ENCODE measurements around the gene KRT6B. TPM values are rescaled to one million over a fixed set of nuclear protein-coding genes. Genes with fewer than 3 reads are reported as not detected.
"Not testable (repeated sequence)": the region's sequence is repeated elsewhere in the genome, so short reads cannot be mapped to it uniquely, and the experiment has no call there.

Gene KRT6B
- not detected in 2 replicates for total RNA-seq (2014; rRNA removed; shearing (Covaris generic))

GRCh38 chr12:52452101-52452500 is at the start of gene KRT6B:
Gene KRT6B, minus strand, starts transcription at chr12:52452146. Its CDS starts 68 bp downstream, at chr12:52452078.
- DNase-seq (ENCODE audit: low spot score): no peak

- DNase-seq (ENCODE audit: low spot score): peak; percentile 55
Measured at GRCh38 chr12:52501490-52501889, 49.5 kb upstream of the KRT6B start.

GRCh38 chr12:52500574-52500973 is 48.6 kb upstream of the KRT6B start:
- not testable (repeated sequence) for DNase-seq (ENCODE audit: low spot score)

- no peak for DNase-seq (ENCODE audit: low spot score)
Measured at GRCh38 chr12:52499806-52500560, 48.0 kb upstream of the KRT6B start.

GRCh38 chr12:52498946-52499345 is 47.0 kb upstream of the KRT6B start:
- no peak for DNase-seq (ENCODE audit: low spot score)

- no peak for DNase-seq (ENCODE audit: low spot score)
Measured at GRCh38 chr12:52497975-52498374, 46.0 kb upstream of the KRT6B start.

GRCh38 chr12:52496590-52497071 is 44.7 kb upstream of the KRT6B start:
- peak; percentile 18 for DNase-seq (ENCODE audit: low spot score)

- no peak for DNase-seq (ENCODE audit: low spot score)
Measured at GRCh38 chr12:52496054-52496453, 44.1 kb upstream of the KRT6B start.

GRCh38 chr12:52495389-52495788 is 43.4 kb upstream of the KRT6B start:
- DNase-seq (ENCODE audit: low spot score): no peak

- DNase-seq (ENCODE audit: low spot score): peak; percentile 20
Measured at GRCh38 chr12:52494518-52494917, 42.6 kb upstream of the KRT6B start.

GRCh38 chr12:52494100-52494499 is 42.2 kb upstream of the KRT6B start:
- DNase-seq (ENCODE audit: low spot score): no peak

GRCh38 chr12:52493172-52493571 is 41.2 kb upstream of the KRT6B start, which contains the start of gene KRT6A:
Gene KRT6A, minus strand, starts transcription at chr12:52493257. Its CDS starts 69 bp downstream, at chr12:52493188.
- no peak for DNase-seq (ENCODE audit: low spot score)

- DNase-seq (ENCODE audit: low spot score): not testable (repeated sequence)
Measured at GRCh38 chr12:52492405-52492804, 40.5 kb upstream of the KRT6B start.

- DNase-seq (ENCODE audit: low spot score): not testable (repeated sequence)
Measured at GRCh38 chr12:52491495-52491894, 39.5 kb upstream of the KRT6B start.

GRCh38 chr12:52488736-52489135 is 36.8 kb upstream of the KRT6B start:
- no peak for DNase-seq (ENCODE audit: low spot score)

GRCh38 chr12:52487744-52488443 is 35.9 kb upstream of the KRT6B start:
- not testable (repeated sequence) for DNase-seq (ENCODE audit: low spot score)

- no peak for DNase-seq (ENCODE audit: low spot score)
Measured at GRCh38 chr12:52487211-52487610, 35.3 kb upstream of the KRT6B start.

- DNase-seq (ENCODE audit: low spot score): no peak
Measured at GRCh38 chr12:52486166-52487105, 34.5 kb upstream of the KRT6B start.

GRCh38 chr12:52480073-52480472 is 28.1 kb upstream of the KRT6B start:
- no peak for DNase-seq (ENCODE audit: low spot score)

- no peak for DNase-seq (ENCODE audit: low spot score)
Measured at GRCh38 chr12:52477651-52478050, 25.7 kb upstream of the KRT6B start.

- no peak for DNase-seq (ENCODE audit: low spot score)
Measured at GRCh38 chr12:52474212-52474611, 22.3 kb upstream of the KRT6B start.

- no peak for DNase-seq (ENCODE audit: low spot score)
Measured at GRCh38 chr12:52473768-52474167, 21.8 kb upstream of the KRT6B start, which contains the start of gene KRT6C. Gene KRT6C, minus strand, starts transcription at chr12:52473805. Its CDS starts 68 bp downstream, at chr12:52473737.
